GM19035 (cell line): Measurements from ENCODE around the gene FAM53B.
"Not testable (repeated sequence)": the region's sequence is repeated elsewhere in the genome, so short reads cannot be mapped to it uniquely, and the experiment has no call there.

Source experiments
- ATAC-seq: cut with Tn5 transposase; IDR thresholded peaks from one replicate; pipeline ENCODE4 v1.9.1; 2021; ENCODE audit not compliant: unreplicated experiment

FAM53B gene

GRCh38 chr10:124589491-124590041 is 154.6 kb downstream of the FAM53B start:
- ATAC-seq = no peak

- no peak for ATAC-seq
Measured at GRCh38 chr10:124588736-124589490, 155.3 kb downstream of the FAM53B start.

- not testable (repeated sequence) for ATAC-seq
Measured at GRCh38 chr10:124588341-124588735, 155.8 kb downstream of the FAM53B start.

- no peak for ATAC-seq
Measured at GRCh38 chr10:124587811-124588211, 156.4 kb downstream of the FAM53B start.

GRCh38 chr10:124586142-124586541 is 158.0 kb downstream of the FAM53B start:
- no peak for ATAC-seq

GRCh38 chr10:124579011-124579399 is 165.2 kb downstream of the FAM53B start:
- ATAC-seq = no peak

- no peak for ATAC-seq
Measured at GRCh38 chr10:124578231-124579010, 165.8 kb downstream of the FAM53B start.

GRCh38 chr10:124577651-124578050 is 166.5 kb downstream of the FAM53B start:
- no peak for ATAC-seq

- ATAC-seq = no peak
Measured at GRCh38 chr10:124576526-124577420, 167.4 kb downstream of the FAM53B start.

GRCh38 chr10:124575107-124576035 is 168.8 kb downstream of the FAM53B start:
- no peak for ATAC-seq

- no peak for ATAC-seq
Measured at GRCh38 chr10:124574456-124575070, 169.6 kb downstream of the FAM53B start.

GRCh38 chr10:124573726-124574455 is 170.3 kb downstream of the FAM53B start:
- ATAC-seq = no peak

GRCh38 chr10:124572751-124573150 is 171.4 kb downstream of the FAM53B start:
- ATAC-seq = no peak

GRCh38 chr10:124570646-124571045 is 173.5 kb downstream of the FAM53B start:
- no peak for ATAC-seq

- ATAC-seq = no peak
Measured at GRCh38 chr10:124569623-124570470, 174.3 kb downstream of the FAM53B start.
